Body of pancreas (tissue), 4 donors: ENCODE data around the gene ARHGEF4.

ENCODE experiments used
- CTCF ChIP-seq, 7 experiments: fragments of 450-650 bp in 4 of 7; fragments of 200-600 bp in 3 of 7; sonication (generic) in 3 of 7; IDR thresholded peaks; one replicate each; pipeline ENCODE4 v1.5.1; 2016 to 2019; ENCODE audit warnings: antibody characterized with exemption in 7 of 7
- POLR2A ChIP-seq, 3 donors: fragments of 450-650 bp; IDR thresholded peaks; one replicate each; pipeline ENCODE4 v1.6.1; 2016; ENCODE audit warnings: antibody characterized with exemption in 3 of 3, mild to moderate bottlenecking in 2 of 3

- TF ChIP-seq CTCF (IDR thresholded peaks at IDR 0.05) (no peak), POLR2A (IDR thresholded peaks at IDR 0.05) (no peak)
Measured at GRCh38 chr2:130930740-130931659, 94.3 kb downstream of the ARHGEF4 start.
